ENCODE results near the gene MESD. TPM values are rescaled to one million over a fixed set of nuclear protein-coding genes. Genes with fewer than 3 reads are reported as not detected.

MESD gene
- total RNA-seq, 1 donor from 2014 or later = 13.5 TPM

DNA sequence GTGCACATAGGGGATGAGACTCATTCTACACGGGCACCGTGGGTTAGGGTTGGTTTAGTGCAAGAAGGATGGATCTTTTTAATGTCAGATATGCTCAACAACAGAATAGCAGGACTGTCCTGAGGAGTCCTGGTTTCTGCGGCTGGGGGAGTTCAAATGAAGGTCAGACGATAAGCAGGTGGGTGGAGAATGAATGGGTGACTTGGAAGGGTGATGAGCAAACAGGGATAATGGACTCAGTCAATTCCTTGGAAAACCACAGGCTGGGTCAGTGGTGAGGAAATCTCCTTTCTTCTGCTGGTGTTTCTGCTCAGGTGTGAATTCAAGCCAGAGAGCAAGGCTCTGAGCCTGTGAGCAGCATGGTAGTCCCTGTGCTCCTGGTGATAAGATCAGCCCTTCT lies 59.9 kb downstream of the MESD start:
- no peaks in the 10 kb centered on the region for H3K27me3 ChIP-seq (ENCODE audit: low read depth)
- intact Hi-C loops (cut with micrococcal nuclease) = no loop called here
- no peak for DNase-seq
- H3K4me3 ChIP-seq = no peak overlapping the region
- TF ChIP-seq, protein P1, sequence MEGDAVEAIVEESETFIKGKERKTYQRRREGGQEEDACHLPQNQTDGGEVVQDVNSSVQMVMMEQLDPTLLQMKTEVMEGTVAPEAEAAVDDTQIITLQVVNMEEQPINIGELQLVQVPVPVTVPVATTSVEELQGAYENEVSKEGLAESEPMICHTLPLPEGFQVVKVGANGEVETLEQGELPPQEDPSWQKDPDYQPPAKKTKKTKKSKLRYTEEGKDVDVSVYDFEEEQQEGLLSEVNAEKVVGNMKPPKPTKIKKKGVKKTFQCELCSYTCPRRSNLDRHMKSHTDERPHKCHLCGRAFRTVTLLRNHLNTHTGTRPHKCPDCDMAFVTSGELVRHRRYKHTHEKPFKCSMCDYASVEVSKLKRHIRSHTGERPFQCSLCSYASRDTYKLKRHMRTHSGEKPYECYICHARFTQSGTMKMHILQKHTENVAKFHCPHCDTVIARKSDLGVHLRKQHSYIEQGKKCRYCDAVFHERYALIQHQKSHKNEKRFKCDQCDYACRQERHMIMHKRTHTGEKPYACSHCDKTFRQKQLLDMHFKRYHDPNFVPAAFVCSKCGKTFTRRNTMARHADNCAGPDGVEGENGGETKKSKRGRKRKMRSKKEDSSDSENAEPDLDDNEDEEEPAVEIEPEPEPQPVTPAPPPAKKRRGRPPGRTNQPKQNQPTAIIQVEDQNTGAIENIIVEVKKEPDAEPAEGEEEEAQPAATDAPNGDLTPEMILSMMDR (IDR thresholded peaks at IDR 0.05; ENCODE audit: borderline replicate concordance) = no peak
- H3K4me1 ChIP-seq = peaks cover 16% of the 10 kb centered on the region
- H3K36me3 ChIP-seq = no peaks in the 10 kb centered on the region
- H3K9me3 ChIP-seq (replicated peaks) = no peaks in the 10 kb centered on the region
- no peak overlapping the region for H3K27ac ChIP-seq (replicated peaks)

DNA sequence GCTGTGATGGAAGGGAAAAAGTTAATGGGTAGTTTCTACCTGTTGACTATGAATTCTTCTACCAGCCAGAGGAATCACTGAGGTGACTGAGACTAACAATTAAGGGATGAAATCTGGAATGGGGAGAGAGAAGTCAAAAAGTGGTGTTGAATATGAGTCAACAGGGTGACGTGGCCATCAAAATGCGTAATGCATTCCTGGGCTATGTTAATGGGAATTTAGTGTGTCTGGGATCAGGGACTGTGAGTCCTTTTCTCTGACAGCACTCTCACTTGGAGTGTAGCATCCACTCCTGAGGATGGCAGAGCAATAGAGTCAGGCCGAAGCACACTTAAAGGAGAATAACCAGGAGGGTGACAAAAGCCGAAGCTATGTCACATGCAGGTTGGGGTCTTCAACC lies 60.4 kb downstream of the MESD start:
- Histone ChIP-seq H3K4me3 (no peak overlapping the region), H3K27ac (replicated peaks) (no peak overlapping the region), H3K27me3 (ENCODE audit: low read depth) (no peaks in the 10 kb centered on the region), H3K36me3 (no peaks in the 10 kb centered on the region), H3K9me3 (replicated peaks) (no peaks in the 10 kb centered on the region), H3K4me1 (peaks cover 15% of the 10 kb centered on the region)
- TF ChIP-seq, protein P1 (IDR thresholded peaks at IDR 0.05; ENCODE audit: borderline replicate concordance) = no peak
- no peak for DNase-seq
- intact Hi-C loops (cut with micrococcal nuclease) = no loop called here

DNA sequence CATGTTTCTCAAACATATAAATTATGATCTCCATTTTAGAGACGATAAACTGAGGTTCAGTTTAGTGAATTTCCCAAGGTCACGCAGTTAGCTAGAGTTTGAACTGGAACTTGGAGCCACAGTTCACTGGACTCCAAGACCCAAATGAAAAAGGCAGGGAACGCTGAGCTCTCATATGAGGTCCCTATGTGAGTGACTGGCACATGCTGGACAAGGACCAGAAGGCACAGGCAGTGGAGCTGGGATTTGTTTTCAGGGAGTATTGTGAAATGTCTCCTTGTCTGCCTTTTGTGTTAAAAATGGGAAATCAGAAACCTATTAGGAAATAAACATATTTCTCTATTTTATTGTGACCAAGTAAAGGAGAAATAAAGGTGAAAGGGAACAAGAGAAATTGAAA lies 63.5 kb downstream of the MESD start:
- no peaks in the 10 kb centered on the region for H3K27me3 ChIP-seq (ENCODE audit: low read depth)
- no peak overlapping the region for H3K27ac ChIP-seq (replicated peaks)
- H3K4me1 ChIP-seq = no peaks in the 10 kb centered on the region
- H3K9me3 ChIP-seq (replicated peaks) = no peaks in the 10 kb centered on the region
- no peak for DNase-seq
- no peak overlapping the region for H3K4me3 ChIP-seq
- TF ChIP-seq, protein P1 (IDR thresholded peaks at IDR 0.05; ENCODE audit: borderline replicate concordance) = no peak
- intact Hi-C loops (cut with micrococcal nuclease) = no loop called here
- H3K36me3 ChIP-seq = no peaks in the 10 kb centered on the region

DNA sequence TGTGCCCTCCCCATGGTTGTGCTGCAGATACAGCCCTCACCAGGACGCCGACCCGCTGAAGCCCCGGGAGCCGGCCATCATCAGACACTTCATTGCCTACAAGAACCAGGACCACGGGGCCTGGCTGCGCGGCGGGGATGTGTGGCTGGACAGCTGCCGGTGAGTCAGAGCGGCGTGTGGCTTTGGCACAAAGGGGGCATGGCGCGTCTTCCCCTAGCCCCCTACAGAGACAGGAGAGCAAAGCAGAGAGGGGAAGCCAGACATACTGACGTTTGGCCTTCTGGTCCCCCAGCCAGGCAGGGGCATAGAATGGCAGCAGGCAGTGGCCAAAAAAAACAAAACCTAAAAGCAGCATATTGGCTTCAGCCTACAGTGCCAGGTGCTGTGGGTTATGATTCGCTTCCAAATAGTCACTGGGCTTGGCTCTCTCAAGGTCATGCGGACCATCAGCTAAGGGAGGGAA lies 64.0 kb downstream of the MESD start:
- no peak overlapping the region for H3K27ac ChIP-seq (replicated peaks)
- no peak overlapping the region for H3K4me3 ChIP-seq
- intact Hi-C loops (cut with micrococcal nuclease) = no loop called here
- no peak for DNase-seq
- H3K36me3 ChIP-seq = no peaks in the 10 kb centered on the region
- no peaks in the 10 kb centered on the region for H3K9me3 ChIP-seq (replicated peaks)
- TF ChIP-seq, protein P1 (IDR thresholded peaks at IDR 0.05; ENCODE audit: borderline replicate concordance) = no peak
- H3K4me1 ChIP-seq = no peaks in the 10 kb centered on the region
- H3K27me3 ChIP-seq (ENCODE audit: low read depth) = no peaks in the 10 kb centered on the region

DNA sequence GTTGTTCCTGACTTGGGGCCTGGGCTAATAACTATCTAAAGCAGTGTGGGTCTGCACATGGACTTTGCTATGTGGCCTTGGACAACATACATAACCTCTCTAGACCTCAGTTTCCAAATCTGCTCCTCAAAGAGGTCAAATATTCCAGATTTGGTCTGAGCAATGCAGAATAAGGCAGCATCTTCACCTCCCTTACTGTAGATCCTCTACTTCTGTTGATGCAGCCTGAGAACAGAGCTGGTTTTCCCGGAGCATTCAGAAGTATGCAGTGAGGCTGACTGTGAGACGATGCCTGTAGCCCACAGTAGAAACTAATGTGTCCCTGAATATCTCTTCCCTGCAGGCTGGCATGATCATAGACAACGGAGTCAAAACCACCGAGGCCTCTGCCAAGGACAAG lies 65.3 kb downstream of the MESD start:
- no peak for DNase-seq

More for the DNA sequence above, 65.3 kb downstream of the MESD start:
- intact Hi-C loops (cut with micrococcal nuclease) = no loop called here
- no peak overlapping the region for H3K4me3 ChIP-seq
- H3K4me1 ChIP-seq = no peaks in the 10 kb centered on the region
- no peaks in the 10 kb centered on the region for H3K27me3 ChIP-seq (ENCODE audit: low read depth)
- no peak overlapping the region for H3K27ac ChIP-seq (replicated peaks)
- H3K36me3 ChIP-seq = no peaks in the 10 kb centered on the region
- no peaks in the 10 kb centered on the region for H3K9me3 ChIP-seq (replicated peaks)
- TF ChIP-seq, protein P1 (IDR thresholded peaks at IDR 0.05; ENCODE audit: borderline replicate concordance) = no peak
